Measurements from ENCODE around the gene MYL6B. TPM values are rescaled to one million over a fixed set of nuclear protein-coding genes. Genes with fewer than 3 reads are reported as not detected.
"Not testable (repeated sequence)": the region's sequence is repeated elsewhere in the genome, so short reads cannot be mapped to it uniquely, and the experiment has no call there.

Gene MYL6B
- total and polyA plus RNA-seq, 3 experiments from 2014 or later, result 6.2 to 70.0 (median 68.6) TPM

DNA sequence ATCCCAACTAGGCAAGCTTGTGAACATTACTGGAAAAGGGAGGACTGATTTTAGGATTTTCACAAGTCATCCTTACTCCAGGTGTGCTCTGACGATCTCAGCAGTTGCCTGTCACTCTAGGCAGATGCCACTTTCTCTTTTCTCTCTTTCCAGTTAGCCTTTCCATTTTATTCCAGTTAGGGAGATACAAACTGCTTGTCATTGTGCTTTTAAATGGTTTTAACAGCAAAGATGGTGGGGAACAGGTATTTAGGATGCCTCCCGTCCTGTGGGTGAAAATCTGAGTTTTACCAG, 46.8 kb upstream of the MYL6B start:
- H3K27ac Mint-ChIP-seq, result peak overlapping the region; percentile 95 to 99 (median 98)
- H3K36me3 Mint-ChIP-seq, result peaks cover 3 to 53% (median 11%) of the 10 kb centered on the region in 3 donors
- Histone ChIP-seq H3K4me3 (ENCODE audit: low read length) (peak overlapping the region; percentile 79), H3K27me3 (ENCODE audit: insufficient read depth, low read length, poor library complexity, severe bottlenecking) (no peaks in the 10 kb centered on the region), H3K9me3 (ENCODE audit: low read length) (no peaks in the 10 kb centered on the region), H3K4me1 (ENCODE audit: insufficient read depth, low read length) (peaks cover 40% of the 10 kb centered on the region), H3K27ac (ENCODE audit: low read depth, low read length) (peak overlapping the region; percentile 82), H3K36me3 (ENCODE audit: insufficient read depth, low read length) (peaks cover 39% of the 10 kb centered on the region)
- no peak for DNase-seq
- CTCF ChIA-PET, result interaction anchor here (0.9 to 8.4 kb wide), 5 partner anchors 12 to 367 kb away, joined by 3 to 89 read pairs (median 10); partner anchors contain the start of genes RPL41 and ZC3H10
- peak overlapping the region; percentile 97 to 100 (median 98) for H3K4me3 Mint-ChIP-seq
- H3K27me3 Mint-ChIP-seq, result no peaks in the 10 kb centered on the region
- no peaks in the 10 kb centered on the region for H3K9me3 Mint-ChIP-seq
- POLR2A ChIA-PET, result interaction anchor here (0.6 to 4.6 kb wide), 4 partner anchors 11 to 59 kb away, joined by 5 to 115 read pairs (median 16); partner anchors contain the start of genes ESYT1, RPL41 and ZC3H10
- peaks cover 55 to 63% (median 56%) of the 10 kb centered on the region in 3 donors for H3K4me1 Mint-ChIP-seq

DNA sequence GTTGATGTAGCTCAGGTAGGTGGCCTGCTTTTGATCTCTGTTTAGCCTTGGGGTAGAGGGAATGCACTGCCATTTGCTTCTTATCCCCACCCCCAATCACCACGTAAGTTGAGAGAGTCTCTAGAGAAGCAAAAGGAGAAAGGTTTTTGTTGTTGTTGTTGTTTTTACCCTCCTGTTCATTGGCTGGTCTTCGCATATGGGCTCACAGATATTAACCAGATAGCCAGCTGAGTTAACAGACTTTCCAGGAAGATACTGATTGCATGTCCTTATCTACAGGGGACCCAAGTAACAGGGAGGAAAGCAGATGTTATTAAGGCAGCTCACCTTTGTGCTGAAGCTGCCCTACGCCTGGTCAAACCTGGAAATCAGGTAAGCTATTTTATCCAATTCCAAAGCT, 45.1 kb upstream of the MYL6B start:
- peak overlapping the region in 1 of 7 donors; percentile 21 for H3K4me3 Mint-ChIP-seq
- H3K4me1 Mint-ChIP-seq, result peaks cover 42 to 49% (median 42%) of the 10 kb centered on the region in 3 donors
- peaks cover 11 to 67% (median 13%) of the 10 kb centered on the region in 3 donors for H3K36me3 Mint-ChIP-seq
- no peak overlapping the region for H3K4me3 ChIP-seq (ENCODE audit: low read length)
- H3K9me3 Mint-ChIP-seq, result no peaks in the 10 kb centered on the region
- DNase-seq, result no peak
- CTCF ChIA-PET, result interaction anchor here (0.9 to 8.4 kb wide), 3 partner anchors 11 to 28 kb away, joined by 3 to 89 read pairs (median 5); partner anchors contain the start of genes RPL41 and ZC3H10
- H3K27me3 Mint-ChIP-seq, result no peaks in the 10 kb centered on the region
- no peaks in the 10 kb centered on the region for H3K27me3 ChIP-seq (ENCODE audit: insufficient read depth, low read length, poor library complexity, severe bottlenecking)
- H3K27ac ChIP-seq (ENCODE audit: low read depth, low read length), result no peak overlapping the region
- H3K4me1 ChIP-seq (ENCODE audit: insufficient read depth, low read length), result peaks cover 29% of the 10 kb centered on the region
- POLR2A ChIA-PET, result interaction anchor here (0.7 to 1.0 kb wide), 2 partner anchors 10 to 451 kb away, joined by 3 read pairs; partner anchors contain the start of gene RPL41
- no peaks in the 10 kb centered on the region for H3K9me3 ChIP-seq (ENCODE audit: low read length)
- H3K27ac Mint-ChIP-seq, result peak overlapping the region in 5 of 8 donors; percentile 18 to 71 (median 43)
- H3K36me3 ChIP-seq (ENCODE audit: insufficient read depth, low read length), result peaks cover 53% of the 10 kb centered on the region

DNA sequence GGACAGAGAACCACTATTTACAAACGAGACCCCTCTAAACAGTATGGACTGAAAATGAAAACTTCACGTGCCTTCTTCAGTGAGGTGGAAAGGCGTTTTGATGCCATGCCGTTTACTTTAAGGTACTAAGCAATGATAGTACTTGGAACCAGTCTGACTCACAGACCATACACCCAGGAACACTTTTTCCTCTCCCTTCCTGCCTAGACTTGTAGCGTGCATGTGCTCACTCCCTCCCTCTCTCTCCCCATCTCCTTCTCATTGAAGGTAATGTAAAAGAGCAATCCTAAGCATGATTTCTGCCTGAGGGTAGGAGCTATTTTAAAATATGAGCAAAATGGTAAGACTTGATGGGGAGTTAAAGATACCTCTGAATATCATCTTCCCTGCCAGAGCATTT, 41.8 kb upstream of the MYL6B start:
- Mint-ChIP-seq H3K27ac (peak overlapping the region in 4 of 8 donors; percentile 53 to 79 (median 60)), H3K36me3 (peaks cover 11 to 73% (median 24%) of the 10 kb centered on the region in 3 donors)
- POLR2A ChIA-PET, result no interaction called here

DNA sequence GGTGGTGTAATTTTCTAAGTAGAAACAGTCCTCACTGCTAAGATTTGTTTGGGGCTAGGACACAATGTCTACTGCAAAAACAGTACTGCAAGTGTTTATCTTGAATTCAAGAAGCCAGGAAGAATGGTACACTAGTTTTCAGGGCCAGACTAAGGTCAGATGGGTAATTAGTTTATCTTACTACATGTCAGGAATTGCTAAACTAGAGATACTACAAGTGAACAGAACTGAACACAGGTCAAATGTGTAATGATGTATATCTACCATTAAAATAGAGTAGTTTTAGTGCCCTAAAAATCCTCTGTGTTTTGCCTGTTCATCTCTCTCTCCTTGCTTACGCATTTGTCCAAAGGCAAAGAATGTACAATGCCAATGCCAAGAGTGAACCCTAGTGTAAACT, 38.3 kb upstream of the MYL6B start:
- H3K4me3 ChIP-seq (ENCODE audit: low read length), result no peak overlapping the region
- Mint-ChIP-seq H3K27me3 (peaks cover 0 to 10% of the 10 kb centered on the region in 2 donors), H3K36me3 (peaks cover 15 to 67% (median 35%) of the 10 kb centered on the region in 3 donors), H3K4me1 (peaks cover 26 to 33% (median 30%) of the 10 kb centered on the region in 3 donors), H3K9me3 (no peaks in the 10 kb centered on the region), H3K27ac (peak overlapping the region in 5 of 8 donors; percentile 20 to 78 (median 61)), H3K4me3 (peak overlapping the region in 2 of 7 donors; percentile 54 to 66)
- H3K4me1 ChIP-seq (ENCODE audit: insufficient read depth, low read length), result peaks cover 25% of the 10 kb centered on the region
- H3K27ac ChIP-seq (ENCODE audit: low read depth, low read length), result no peak overlapping the region
- peaks cover 41% of the 10 kb centered on the region for H3K36me3 ChIP-seq (ENCODE audit: insufficient read depth, low read length)
- no peaks in the 10 kb centered on the region for H3K9me3 ChIP-seq (ENCODE audit: low read length)
- POLR2A ChIA-PET, result no interaction called here
- no peak for DNase-seq
- no peaks in the 10 kb centered on the region for H3K27me3 ChIP-seq (ENCODE audit: insufficient read depth, low read length, poor library complexity, severe bottlenecking)
- CTCF ChIA-PET, result interaction anchor here (0.8 to 1.1 kb wide), 2 partner anchors 28 to 76 kb away, joined by 3 to 4 read pairs; partner anchors contain the start of gene SMARCC2

More for the DNA sequence above, 41.8 kb upstream of the MYL6B start:
- H3K36me3 ChIP-seq (ENCODE audit: insufficient read depth, low read length), result peaks cover 54% of the 10 kb centered on the region
- H3K9me3 Mint-ChIP-seq, result no peaks in the 10 kb centered on the region
- H3K4me1 ChIP-seq (ENCODE audit: insufficient read depth, low read length), result peaks cover 14% of the 10 kb centered on the region
- no peaks in the 10 kb centered on the region for H3K27me3 ChIP-seq (ENCODE audit: insufficient read depth, low read length, poor library complexity, severe bottlenecking)
- H3K27me3 Mint-ChIP-seq, result no peaks in the 10 kb centered on the region
- CTCF ChIA-PET, result interaction anchor here (0.7 to 8.4 kb wide), 3 partner anchors 7 to 114 kb away, joined by 3 to 89 read pairs (median 3); partner anchors contain the start of genes RPL41 and ZC3H10
- peak overlapping the region in 1 of 7 donors; percentile 66 for H3K4me3 Mint-ChIP-seq
- H3K4me3 ChIP-seq (ENCODE audit: low read length), result no peak overlapping the region
- H3K27ac ChIP-seq (ENCODE audit: low read depth, low read length), result no peak overlapping the region
- H3K4me1 Mint-ChIP-seq, result peaks cover 15 to 22% (median 18%) of the 10 kb centered on the region in 3 donors
- no peak for DNase-seq
- H3K9me3 ChIP-seq (ENCODE audit: low read length), result no peaks in the 10 kb centered on the region

DNA sequence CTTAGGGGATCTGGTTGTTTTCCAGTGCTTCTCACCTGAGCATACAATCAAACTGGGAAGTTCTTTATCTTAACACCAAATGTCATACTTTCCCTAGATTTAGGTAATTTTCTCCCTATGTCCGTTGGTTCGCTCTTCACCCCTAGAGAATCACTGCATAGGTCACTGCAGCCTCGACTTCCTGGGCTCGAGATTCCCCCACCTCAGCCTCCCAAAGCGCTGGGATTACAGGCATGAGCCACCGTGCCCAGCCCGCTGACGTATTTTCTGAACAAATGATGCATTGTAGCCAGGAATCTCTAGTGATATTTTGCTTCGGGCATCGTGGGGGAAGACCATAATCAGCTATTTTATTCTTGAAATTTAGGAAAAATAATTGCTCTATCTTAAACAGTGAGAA, 37.1 kb upstream of the MYL6B start:
- H3K9me3 Mint-ChIP-seq, result no peaks in the 10 kb centered on the region
- peaks cover 34% of the 10 kb centered on the region for H3K4me1 ChIP-seq (ENCODE audit: insufficient read depth, low read length)
- H3K27me3 Mint-ChIP-seq, result peaks cover 0 to 10% of the 10 kb centered on the region in 2 donors
- H3K27ac ChIP-seq (ENCODE audit: low read depth, low read length), result peak overlapping the region; percentile 99
- H3K27ac Mint-ChIP-seq, result peak overlapping the region; percentile 96 to 100 (median 98)
- H3K36me3 Mint-ChIP-seq, result peaks cover 8 to 63% (median 33%) of the 10 kb centered on the region in 3 donors
- CTCF ChIA-PET, result interaction anchor here (0.7 to 5.5 kb wide), 3 partner anchors 8 to 75 kb away, joined by 3 to 89 read pairs (median 47); partner anchors contain the start of gene PA2G4
- H3K9me3 ChIP-seq (ENCODE audit: low read length), result no peaks in the 10 kb centered on the region
- H3K4me1 Mint-ChIP-seq, result peaks cover 34 to 43% (median 37%) of the 10 kb centered on the region in 3 donors
- H3K27me3 ChIP-seq (ENCODE audit: insufficient read depth, low read length, poor library complexity, severe bottlenecking), result no peaks in the 10 kb centered on the region
- no peak for DNase-seq
- peak overlapping the region; percentile 93 for H3K4me3 ChIP-seq (ENCODE audit: low read length)
- peak overlapping the region; percentile 89 to 100 (median 99) for H3K4me3 Mint-ChIP-seq
- POLR2A ChIA-PET, result interaction anchor here (0.6 to 5.0 kb wide), 5 partner anchors 8 to 142 kb away, joined by 3 to 115 read pairs (median 5); partner anchors contain the start of genes MYL6B, PA2G4 and RAB5B
- peaks cover 29% of the 10 kb centered on the region for H3K36me3 ChIP-seq (ENCODE audit: insufficient read depth, low read length)

DNA sequence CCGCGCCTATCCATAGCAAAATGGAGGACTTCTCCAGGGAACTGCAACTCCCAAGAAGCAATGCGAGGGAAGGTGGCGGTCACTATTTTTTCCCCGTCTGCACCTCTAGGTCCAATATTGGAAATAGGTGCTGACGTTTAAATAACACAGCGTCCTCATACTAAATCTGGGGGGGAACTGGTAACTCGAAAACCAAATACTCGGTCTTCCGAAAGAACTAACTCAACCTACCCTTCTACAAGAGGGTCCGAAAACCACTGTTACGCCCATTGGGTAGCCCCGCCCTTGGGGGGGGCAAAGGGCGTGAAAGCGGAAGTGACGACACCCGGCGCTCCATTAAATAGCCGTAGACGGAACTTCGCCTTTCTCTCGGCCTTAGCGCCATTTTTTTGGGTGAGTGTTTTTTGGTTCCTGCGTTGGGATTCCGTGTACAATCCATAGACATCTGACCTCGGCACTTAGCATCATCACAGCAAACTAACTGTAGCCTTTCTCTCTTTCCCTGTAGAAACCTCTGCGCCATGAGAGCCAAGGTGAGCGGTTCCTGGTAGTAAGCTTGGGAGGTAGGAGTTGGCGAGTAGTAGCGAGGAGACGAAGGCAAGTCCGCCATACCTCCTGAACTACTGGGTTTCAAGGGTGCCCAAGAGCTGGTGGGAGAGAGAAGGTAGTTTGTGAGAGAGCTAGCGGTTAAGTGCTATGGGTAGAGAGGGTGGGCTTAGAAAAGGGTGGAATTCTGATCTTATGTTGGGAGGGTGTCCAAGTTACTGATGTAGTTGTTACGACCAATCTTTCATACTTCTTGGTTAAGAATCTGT, 35.9 kb upstream of the MYL6B start, which contains the start of gene RPL41:
Gene RPL41, plus strand, starts transcription at position 367 of the 815 bp plus-strand sequence.
- Mint-ChIP-seq H3K9me3 (no peaks in the 10 kb centered on the region), H3K4me1 (peaks cover 36 to 43% (median 37%) of the 10 kb centered on the region in 3 donors), H3K36me3 (peaks cover 7 to 63% (median 26%) of the 10 kb centered on the region in 3 donors), H3K4me3 (peak within 1 kb of the TSS; percentile 89 to 100 (median 99)), H3K27me3 (peaks cover 0 to 10% of the 10 kb centered on the region in 2 donors), H3K27ac (peak within 1 kb of the TSS; percentile 96 to 100 (median 98))
- no peaks in the 10 kb centered on the region for H3K9me3 ChIP-seq (ENCODE audit: low read length)
- peak within 1 kb of the TSS; percentile 99 for H3K27ac ChIP-seq (ENCODE audit: low read depth, low read length)
- H3K4me3 ChIP-seq (ENCODE audit: low read length), result peak within 1 kb of the TSS; percentile 93
- peaks cover 34% of the 10 kb centered on the region for H3K4me1 ChIP-seq (ENCODE audit: insufficient read depth, low read length)
- peaks cover 18% of the 10 kb centered on the region for H3K36me3 ChIP-seq (ENCODE audit: insufficient read depth, low read length)
- no peaks in the 10 kb centered on the region for H3K27me3 ChIP-seq (ENCODE audit: insufficient read depth, low read length, poor library complexity, severe bottlenecking)
- POLR2A ChIA-PET, result interaction anchor here (0.9 to 5.8 kb wide), 11 partner anchors 9 to 298 kb away, joined by 3 to 115 read pairs (median 6); partner anchors contain the start of genes ESYT1, MYL6B, ORMDL2 and PA2G4
- DNase-seq, result peak; percentile 86 to 97 (median 93)
- CTCF ChIA-PET, result interaction anchor here (0.7 to 5.6 kb wide), 10 partner anchors 9 to 142 kb away, joined by 3 to 101 read pairs (median 21); partner anchors contain the start of genes ANKRD52, ERBB3, ESYT1 and PA2G4

DNA sequence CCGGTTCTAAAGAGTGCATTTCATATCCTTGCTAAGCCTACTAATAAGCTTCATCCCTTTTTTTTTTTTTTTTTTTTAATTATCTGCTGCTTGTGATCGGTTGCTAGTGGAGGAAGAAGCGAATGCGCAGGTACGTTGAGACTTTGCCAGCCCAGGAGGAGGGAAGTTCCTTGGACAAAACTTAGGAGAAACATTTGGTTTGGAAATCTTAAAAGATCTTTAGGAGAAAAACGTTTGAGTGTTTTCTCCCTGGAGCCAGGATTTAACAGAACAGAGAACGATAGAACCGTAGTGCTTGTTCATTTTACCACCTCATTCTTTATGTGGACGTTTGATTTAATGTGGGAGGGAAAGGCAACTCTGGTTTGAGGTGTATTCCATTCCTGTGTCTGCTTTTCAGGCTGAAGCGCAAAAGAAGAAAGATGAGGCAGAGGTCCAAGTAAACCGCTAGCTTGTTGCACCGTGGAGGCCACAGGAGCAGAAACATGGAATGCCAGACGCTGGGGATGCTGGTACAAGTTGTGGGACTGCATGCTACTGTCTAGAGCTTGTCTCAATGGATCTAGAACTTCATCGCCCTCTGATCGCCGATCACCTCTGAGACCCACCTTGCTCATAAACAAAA, 35.2 kb upstream of the MYL6B start:
- H3K9me3 Mint-ChIP-seq; H3K27me3 ChIP-seq (ENCODE audit: insufficient read depth, low read length, poor library complexity, severe bottlenecking); DNase-seq; H3K27me3 Mint-ChIP-seq; H3K9me3 ChIP-seq (ENCODE audit: low read length): not testable (repeated sequence)
- peak overlapping the region; percentile 93 for H3K4me3 ChIP-seq (ENCODE audit: low read length)
- H3K4me3 Mint-ChIP-seq, result peak overlapping the region; percentile 89 to 100 (median 99)
- peaks cover 13% of the 10 kb centered on the region for H3K36me3 ChIP-seq (ENCODE audit: insufficient read depth, low read length)
- peak overlapping the region; percentile 99 for H3K27ac ChIP-seq (ENCODE audit: low read depth, low read length)
- POLR2A ChIA-PET, result interaction anchor here (0.9 to 5.8 kb wide), 14 partner anchors 9 to 299 kb away, joined by 3 to 115 read pairs (median 5); partner anchors contain the start of genes ESYT1, MYL6B, ORMDL2 and PA2G4
- peaks cover 34% of the 10 kb centered on the region for H3K4me1 ChIP-seq (ENCODE audit: insufficient read depth, low read length)
- H3K4me1 Mint-ChIP-seq, result peaks cover 36 to 43% (median 37%) of the 10 kb centered on the region in 3 donors
- H3K36me3 Mint-ChIP-seq, result peaks cover 7 to 65% (median 23%) of the 10 kb centered on the region in 3 donors
- peak overlapping the region; percentile 96 to 100 (median 98) for H3K27ac Mint-ChIP-seq
- CTCF ChIA-PET, result interaction anchor here (1.1 to 5.6 kb wide), 14 partner anchors 9 to 231 kb away, joined by 3 to 101 read pairs (median 14); partner anchors contain the start of genes ANKRD52, ERBB3, ESYT1 and PA2G4

Measured in CD8-positive, alpha-beta memory T cell (primary cell).